ENCODE results near the gene LRRC36. TPM values are rescaled to one million over a fixed set of nuclear protein-coding genes. Genes with fewer than 3 reads are reported as not detected.

LRRC36 gene
- total RNA-seq (2021) (not detected in 2 replicates), Bru-seq, nascent RNA (percentile 5 among the genes with signal in this experiment), BruChase-seq, experiment 1, labeled RNA remaining after a 2-hour chase (percentile 10 among the genes with signal in this experiment), BruChase-seq, experiment 2, labeled RNA remaining after a 6-hour chase (percentile 6 among the genes with signal in this experiment)
- long read RNA-seq, result 0 reads

GRCh38 chr16:67326472-67327309 is at the start of gene LRRC36, which contains the start of gene KCTD19:
TSS of gene LRRC36 (plus strand) at chr16:67326815. CDS start at chr16:67326863, 48 bp downstream.
TSS of gene KCTD19 (minus strand) at chr16:67326741. CDS start at chr16:67326707, 34 bp downstream.
- Histone ChIP-seq H3K9me2 (ENCODE audit: insufficient read depth) (no peaks in the 10 kb centered on the region), H4K20me1 (ENCODE audit: insufficient read depth) (no peaks in the 10 kb centered on the region), H3K9me3 (ENCODE audit: insufficient read depth, low read depth) (no peaks in the 10 kb centered on the region), H2AFZ (no peak within 1 kb of the TSS), H3K4me2 (no peak within 1 kb of the TSS), H3K4me3 (no peak within 1 kb of the TSS), H3F3A (ENCODE audit: insufficient read depth, low read depth) (no peaks in the 10 kb centered on the region; the same call in 1 of the 2 replicates), H3K27ac (no peak within 1 kb of the TSS), H3K79me2 (ENCODE audit: low read depth) (no peaks in the 10 kb centered on the region), H3K4me1 (replicated peaks; ENCODE audit: insufficient read depth) (no peaks in the 10 kb centered on the region), H3K27me3 (ENCODE audit: insufficient read depth, low read depth) (no peaks in the 10 kb centered on the region), H3K36me3 (ENCODE audit: low read depth) (no peaks in the 10 kb centered on the region)
- no peak for DNase-seq
- POLR2A ChIA-PET (ENCODE audit: unreplicated experiment), result no interaction called here
- TF ChIP-seq CTCF (conservative IDR thresholded peaks at IDR 0.05) (no peak), EZH2 (IDR thresholded peaks at IDR 0.05; ENCODE audit: low read depth) (no peak)
- CTCF ChIA-PET, result interaction anchor here (0.6 kb wide), 1 partner anchor 116 kb away, joined by 3 read pairs; no protein-coding TSS in a partner anchor
- intact Hi-C loops (cut with micrococcal nuclease; ENCODE audit: unreplicated experiment), result no loop called here
- BruUV-seq (replicated peaks), result no TSS peak

- Histone ChIP-seq H3F3A (ENCODE audit: insufficient read depth, low read depth) (peaks cover 28% of the 10 kb centered on the region), H3K9me3 (ENCODE audit: insufficient read depth, low read depth) (no peaks in the 10 kb centered on the region), H3K9me2 (ENCODE audit: insufficient read depth) (no peaks in the 10 kb centered on the region), H2AFZ (no peak overlapping the region), H3K4me2 (peak overlapping the region; percentile 93), H3K4me1 (replicated peaks; ENCODE audit: insufficient read depth) (peaks cover 24% of the 10 kb centered on the region), H3K27me3 (ENCODE audit: insufficient read depth, low read depth) (no peaks in the 10 kb centered on the region), H3K36me3 (ENCODE audit: low read depth) (peaks cover 5% of the 10 kb centered on the region; the same call in 1 of the 2 replicates), H4K20me1 (ENCODE audit: insufficient read depth) (no peaks in the 10 kb centered on the region), H3K27ac (peak overlapping the region; percentile 70), H3K4me3 (peak overlapping the region; percentile 75; the same call in 1 of the 2 replicates), H3K79me2 (ENCODE audit: low read depth) (peaks cover 23% of the 10 kb centered on the region; the same call in 1 of the 2 replicates)
- BruUV-seq (replicated peaks), result TSS peak; percentile 29
- POLR2A ChIA-PET (ENCODE audit: unreplicated experiment), result interaction anchor here (0.5 to 1.1 kb wide), 7 partner anchors 8 to 960 kb away, joined by 3 to 8 read pairs (median 5); partner anchors contain the start of gene FHOD1
- CTCF ChIA-PET, result interaction anchor here (0.5 to 2.4 kb wide), 8 partner anchors 12 to 137 kb away, joined by 3 to 11 read pairs (median 4); partner anchors contain the start of gene NOL3
- no peak for TF ChIP-seq EZH2 (IDR thresholded peaks at IDR 0.05; ENCODE audit: low read depth)
- TF ChIP-seq CTCF (conservative IDR thresholded peaks at IDR 0.05), result no peak
- intact Hi-C loops (cut with micrococcal nuclease; ENCODE audit: unreplicated experiment), result loop anchor here (2.0 to 5.0 kb wide), 4 partner anchors 31 to 190 kb away; partner anchors contain the start of gene FHOD1
- DNase-seq, result peak; percentile 87 to 91
Observed at GRCh38 chr16:67277294-67277998, 49.2 kb upstream of the LRRC36 start.
